Spleen (tissue), 11 donors: Measurements from ENCODE around the gene CBL. TPM values are rescaled to one million over a fixed set of nuclear protein-coding genes. Genes with fewer than 3 reads are reported as not detected.
A peak's percentile ranks its signal among the peaks of the same experiment; 100 is the strongest.

ENCODE experiments used
- DNase-seq: peaks from one replicate; pipeline ENCODE4 v3.0.0-alpha.2; 2020
- H3K27ac ChIP-seq, 8 donors: fragments of 200-600 bp; sonication (generic) in 7 of 8; 1 replicate in 4 of 8; 2 replicates in 4 of 8; pipeline versions ENCODE4 v1.5.0 to v1.8.0; 2016 to 2021; ENCODE audit warnings: inconsistent platforms in 4 of 8, mild to moderate bottlenecking in 4 of 8, moderate library complexity in 1 of 8
- H3K27me3 ChIP-seq, 7 donors: fragments of 200-600 bp; sonication (generic) in 6 of 7; replicated peaks in 1 of 7; 1 replicate in 4 of 7; 2 replicates in 3 of 7; pipeline versions ENCODE4 v1.5.0 to v1.8.0; 2016 to 2021; ENCODE audit warnings: inconsistent platforms in 3 of 7, mild to moderate bottlenecking in 1 of 7
- H3K36me3 ChIP-seq, 6 donors: fragments of 200-600 bp; sonication (generic) in 5 of 6; 1 replicate in 4 of 6; 2 replicates in 2 of 6; pipeline versions ENCODE4 v1.5.0 to v1.8.0; 2016 to 2021; ENCODE audit warnings: inconsistent platforms in 2 of 6
- H3K4me1 ChIP-seq, 6 donors: fragments of 200-600 bp; sonication (generic) in 5 of 6; 1 replicate in 3 of 6; 2 replicates in 3 of 6; pipeline versions ENCODE4 v1.5.0 to v1.8.0; 2016 to 2021; ENCODE audit warnings: inconsistent platforms in 3 of 6
- H3K4me3 ChIP-seq, 8 donors: fragments of 200-600 bp; sonication (generic) in 7 of 8; 1 replicate in 4 of 8; 2 replicates in 4 of 8; pipeline versions ENCODE4 v1.5.0 to v1.8.0; 2016 to 2021; ENCODE audit warnings: inconsistent platforms in 4 of 8, mild to moderate bottlenecking in 4 of 8, moderate library complexity in 2 of 8
- H3K9me3 ChIP-seq, 8 donors: fragments of 200-600 bp; sonication (generic) in 7 of 8; 1 replicate in 4 of 8; 2 replicates in 4 of 8; pipeline versions ENCODE4 v1.5.0 to v1.8.0; 2016 to 2021; ENCODE audit warnings: inconsistent platforms in 4 of 8
- POLR2A ChIP-seq, 3 donors: fragments of 450-650 bp; IDR thresholded peaks; one replicate each; pipeline ENCODE4 v1.5.1; 2017; ENCODE audit warnings: antibody characterized with exemption in 3 of 3, mild to moderate bottlenecking in 1 of 3
- POLR2AphosphoS5 ChIP-seq, 3 donors: sonication (generic); formaldehyde crosslinking; IDR thresholded peaks; one replicate each; pipeline ENCODE4 v1.5.1; 2017; ENCODE audit warnings: antibody characterized with exemption in 3 of 3
- WGBS, 5 donors: extraction: QIAGEN DNeasy Blood & Tissue Kit in 3 of 5; methylation state at CpG; one replicate each; pipeline versions ENCODE4 v1.1.5 to v1.1.7; 2013 to 2018; 5-methylcytosine and 5-hydroxymethylcytosine counted together
- intact Hi-C: fragments of 100-400 bp; cut with DNase I; formaldehyde crosslinking; loops from one replicate; pipeline ENCODE4 v1.15.0; 2023; ENCODE audit warnings: low total_unique reads
- polyA plus RNA-seq, 3 donors: library from polyadenylated mRNA; stranded (reverse); fragments of 200-250 nt; gene quantifications; one replicate each; pipeline ENCODE4 v1.2.1, GENCODE V29; 2013
- total RNA-seq, 7 donors: library from RNA; depleted of rRNA in 3 of 7; stranded (reverse); fragments of >200 nt in 3 of 7; fragmentation: NEBNext Ultra II Directional in 4 of 7; extraction: Animal tissue kit (Norgen Biotek cat#: 25700) in 4 of 7; gene quantifications; one replicate each; pipeline versions ENCODE4 v1.1.0 to v1.2.1, GENCODE V29; 2016 to 2021
- TF ChIP-seq, protein P1 (sequence below), 11 experiments: fragments of 200-600 bp in 7 of 11; fragments of 450-650 bp in 4 of 11; sonication (generic) in 4 of 11; IDR thresholded peaks in 8 of 11; conservative IDR thresholded peaks in 3 of 11; 1 replicate in 7 of 11; 2 replicates in 4 of 11; pipeline versions ENCODE4 v1.4.0 to v1.8.0; 2016 to 2021; ENCODE audit warnings: antibody characterized with exemption in 11 of 11, inconsistent platforms in 4 of 11, mild to moderate bottlenecking in 1 of 11
- donor health status: healthy with polysubstance abuse.
- donor health status: DM: no; HTN: no; CAD: no; lungs with moderate emphysema.
- donor health status: DM: no; HTN: no; CAD: no.
- donor health status: Bipolar disorder and iron deficiency.
- donor health status: healthy.
- donor health status: DM: no; HTN: no; CAD: no.
- donor health status: DM: yes; HTN: yes; CAD: no.

The CBL gene
- total and polyA plus RNA-seq, 10 donors, result 9.4 to 56.3 (median 45.8) TPM

DNA sequence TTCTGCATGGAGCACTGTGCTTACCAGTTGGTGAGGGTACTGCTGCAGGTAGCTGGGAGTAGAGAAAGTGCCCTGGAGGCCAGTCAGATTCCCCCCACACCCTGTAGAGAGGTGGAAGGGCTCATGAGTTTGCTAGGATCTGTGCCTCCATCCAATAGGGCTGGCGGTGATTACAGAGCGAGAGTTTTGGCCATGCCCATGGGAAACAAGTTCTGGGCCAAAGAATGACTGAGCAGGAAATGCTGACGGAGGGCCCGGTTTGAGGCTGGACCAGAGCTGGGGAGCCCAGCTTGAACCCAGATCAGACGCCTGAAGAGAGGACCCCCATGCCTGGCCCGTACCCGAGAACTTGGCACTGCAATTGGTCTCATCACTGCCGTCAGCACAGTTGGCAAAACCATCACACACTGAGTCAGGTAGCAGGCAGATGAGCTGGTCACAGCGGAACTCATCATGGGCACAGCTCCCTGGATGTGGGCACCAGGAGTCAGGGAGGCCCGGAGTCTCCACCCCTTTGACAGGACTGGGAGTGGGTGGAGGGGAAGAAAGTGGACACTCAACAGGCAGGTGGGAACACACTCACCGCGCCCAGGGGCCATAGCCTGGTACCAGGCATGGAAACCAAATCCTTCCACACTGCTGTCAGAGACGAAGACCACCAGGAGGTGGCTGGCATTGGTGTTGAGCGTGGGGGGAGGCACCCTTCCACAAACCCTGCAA lies 138.3 kb downstream of the CBL start:
- Histone ChIP-seq H3K36me3 (no peaks in the 10 kb centered on the region), H3K4me1 (peaks cover 17 to 30% (median 28%) of the 10 kb centered on the region in 6 donors), H3K4me3 (no peak overlapping the region), H3K9me3 (no peaks in the 10 kb centered on the region), H3K27me3 (peaks cover 6 to 78% (median 13%) of the 10 kb centered on the region in 7 donors), H3K27ac (no peak overlapping the region)
- intact Hi-C loops, result no loop called here
- TF ChIP-seq, protein P1, sequence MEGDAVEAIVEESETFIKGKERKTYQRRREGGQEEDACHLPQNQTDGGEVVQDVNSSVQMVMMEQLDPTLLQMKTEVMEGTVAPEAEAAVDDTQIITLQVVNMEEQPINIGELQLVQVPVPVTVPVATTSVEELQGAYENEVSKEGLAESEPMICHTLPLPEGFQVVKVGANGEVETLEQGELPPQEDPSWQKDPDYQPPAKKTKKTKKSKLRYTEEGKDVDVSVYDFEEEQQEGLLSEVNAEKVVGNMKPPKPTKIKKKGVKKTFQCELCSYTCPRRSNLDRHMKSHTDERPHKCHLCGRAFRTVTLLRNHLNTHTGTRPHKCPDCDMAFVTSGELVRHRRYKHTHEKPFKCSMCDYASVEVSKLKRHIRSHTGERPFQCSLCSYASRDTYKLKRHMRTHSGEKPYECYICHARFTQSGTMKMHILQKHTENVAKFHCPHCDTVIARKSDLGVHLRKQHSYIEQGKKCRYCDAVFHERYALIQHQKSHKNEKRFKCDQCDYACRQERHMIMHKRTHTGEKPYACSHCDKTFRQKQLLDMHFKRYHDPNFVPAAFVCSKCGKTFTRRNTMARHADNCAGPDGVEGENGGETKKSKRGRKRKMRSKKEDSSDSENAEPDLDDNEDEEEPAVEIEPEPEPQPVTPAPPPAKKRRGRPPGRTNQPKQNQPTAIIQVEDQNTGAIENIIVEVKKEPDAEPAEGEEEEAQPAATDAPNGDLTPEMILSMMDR (IDR thresholded peaks at IDR 0.05 in 8 of 11, conservative IDR thresholded peaks at IDR 0.05 in 3 of 11), result no peak
- no peak for TF ChIP-seq POLR2AphosphoS5 (IDR thresholded peaks at IDR 0.05)
- no peak for TF ChIP-seq POLR2A (IDR thresholded peaks at IDR 0.05)
- 59 to 90% (median 81%) methylated on average over 8 to 14 of the region's 14 CpGs for WGBS, 5 donors
- DNase-seq, result peak; percentile 70

DNA sequence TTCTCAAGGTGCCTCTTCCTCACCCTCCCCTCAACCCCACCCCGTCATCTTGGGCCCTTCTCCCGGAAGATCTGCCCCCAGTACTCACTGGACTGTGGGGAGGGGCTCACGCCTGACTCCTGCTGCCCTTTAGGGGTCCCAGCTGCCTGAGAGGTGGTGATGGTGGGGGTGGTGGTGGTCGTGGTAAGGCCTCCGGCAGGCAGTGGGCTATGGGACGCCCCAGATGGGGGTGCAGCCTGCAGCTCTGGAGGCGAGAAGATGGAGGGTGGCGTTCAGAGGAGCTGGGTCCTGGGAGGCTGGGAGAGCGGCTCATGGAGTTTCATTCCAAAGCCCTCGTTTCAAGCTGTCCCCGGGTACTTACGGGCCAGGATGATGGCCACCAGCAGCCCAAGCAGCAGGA lies 139.5 kb downstream of the CBL start:
- H3K27ac ChIP-seq, result no peak overlapping the region
- WGBS, 5 donors, result 78 to 90% (median 84%) methylated on average over 11 to 12 of the region's 12 CpGs
- no peaks in the 10 kb centered on the region for H3K9me3 ChIP-seq
- H3K4me3 ChIP-seq, result no peak overlapping the region
- intact Hi-C loops, result no loop called here
- DNase-seq, result peak; percentile 62
- no peaks in the 10 kb centered on the region for H3K36me3 ChIP-seq
- TF ChIP-seq POLR2AphosphoS5 (IDR thresholded peaks at IDR 0.05), result no peak
- TF ChIP-seq, protein P1 (IDR thresholded peaks at IDR 0.05 in 8 of 11, conservative IDR thresholded peaks at IDR 0.05 in 3 of 11), result no peak
- H3K4me1 ChIP-seq, result peaks cover 11 to 17% (median 16%) of the 10 kb centered on the region in 6 donors
- peaks cover under 1 to 69% (median 3%) of the 10 kb centered on the region in 7 donors for H3K27me3 ChIP-seq

DNA sequence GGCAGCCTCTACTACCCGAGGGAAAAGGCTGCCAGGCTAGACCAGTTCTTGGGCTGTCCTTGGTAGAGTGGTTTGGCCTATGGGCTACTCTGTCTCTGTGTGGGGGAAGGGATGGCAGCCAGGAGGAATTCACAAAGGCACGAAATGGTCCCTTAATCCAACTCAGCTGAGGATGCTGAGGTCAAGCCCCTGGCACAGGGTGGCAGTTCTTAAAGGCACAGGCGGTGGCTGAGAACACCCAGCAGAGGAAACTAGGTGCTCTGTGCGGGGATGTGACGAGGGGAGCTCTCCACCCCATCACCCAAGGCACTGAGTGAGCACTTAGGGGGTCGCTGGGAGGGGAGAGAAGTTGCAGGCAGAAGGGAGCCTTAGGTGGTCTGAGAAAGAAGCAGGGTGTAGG lies 140.5 kb downstream of the CBL start, which contains the start of gene MFRP:
Gene MFRP (minus strand): TSS at position 101 of the 400 bp plus-strand sequence. CDS start 192 bp downstream, outside the sequence.
- TF ChIP-seq POLR2AphosphoS5 (IDR thresholded peaks at IDR 0.05) (no peak), POLR2A (IDR thresholded peaks at IDR 0.05) (no peak)
- TF ChIP-seq, protein P1 (IDR thresholded peaks at IDR 0.05 in 8 of 11, conservative IDR thresholded peaks at IDR 0.05 in 3 of 11), result no peak
- peak; percentile 38 for DNase-seq
- H3K27me3 ChIP-seq, result peaks cover 0 to 65% (median 3%) of the 10 kb centered on the region in 7 donors
- H3K9me3 ChIP-seq, result no peaks in the 10 kb centered on the region
- 46 to 85% (median 58%) methylated on average over 5 to 6 of the region's 6 CpGs for WGBS, 5 donors
- H3K4me3 ChIP-seq, result no peak within 1 kb of the TSS
- no peak within 1 kb of the TSS for H3K27ac ChIP-seq
- peaks cover 1 to 8% (median 7%) of the 10 kb centered on the region in 6 donors for H3K4me1 ChIP-seq
- no peaks in the 10 kb centered on the region for H3K36me3 ChIP-seq
- intact Hi-C loops, result no loop called here

DNA sequence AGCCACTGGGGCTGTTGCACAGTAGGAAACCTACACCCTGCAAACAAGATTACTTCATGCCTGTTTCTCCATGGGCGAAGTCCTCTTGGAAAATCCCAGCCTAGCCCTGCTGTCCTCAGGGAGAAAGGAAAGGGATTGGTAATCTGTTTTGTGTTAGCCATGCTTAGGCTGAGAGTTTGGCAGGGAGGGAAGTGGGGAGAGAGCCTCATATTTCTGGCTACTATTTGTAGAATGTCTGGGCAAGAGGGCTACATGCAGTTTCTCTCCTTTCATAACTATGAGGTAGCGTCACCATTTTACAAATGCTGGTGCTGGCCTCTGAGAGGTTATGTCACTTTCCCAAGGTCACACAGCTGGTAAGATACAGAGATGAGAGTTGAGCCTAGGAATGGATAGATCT lies 141.1 kb downstream of the CBL start:
- intact Hi-C loops, result no loop called here

More for the DNA sequence above, 141.1 kb downstream of the CBL start:
- Histone ChIP-seq H3K4me1 (peaks cover 0 to 2% (median under 1%) of the 10 kb centered on the region in 6 donors), H3K4me3 (no peak overlapping the region), H3K27ac (no peak overlapping the region), H3K36me3 (no peaks in the 10 kb centered on the region), H3K9me3 (no peaks in the 10 kb centered on the region), H3K27me3 (peaks cover 0 to 65% (median 2%) of the 10 kb centered on the region in 7 donors)
- no peak for DNase-seq
- WGBS, 5 donors, result 65 to 83% (median 74%) methylated on average over 2 of the region's 2 CpGs
- TF ChIP-seq POLR2A (IDR thresholded peaks at IDR 0.05), result no peak
- TF ChIP-seq, protein P1 (IDR thresholded peaks at IDR 0.05 in 8 of 11, conservative IDR thresholded peaks at IDR 0.05 in 3 of 11), result no peak
- no peak for TF ChIP-seq POLR2AphosphoS5 (IDR thresholded peaks at IDR 0.05)
